Hematopoietic multipotent progenitor cell treated with erythropoietin and hydrocortisone succinate and interleukin-3 and kit ligand, for 6 days (in vitro differentiated cells): ENCODE measurements around the gene HLCS.

Source experiments
- DNase-seq: peaks from one replicate; pipeline ENCODE4 v3.0.0-alpha.2; 2015

The HLCS gene

GRCh38 chr21:36985751-36986594, 19.5 kb upstream of the HLCS start:
- no peak for DNase-seq

- DNase-seq: no peak
Measured at GRCh38 chr21:36981977-36982700, 15.7 kb upstream of the HLCS start.

- DNase-seq: no peak
Measured at GRCh38 chr21:36981049-36981391, 14.6 kb upstream of the HLCS start.

GRCh38 chr21:36980280-36981048, 14.0 kb upstream of the HLCS start:
- peak; percentile 30 for DNase-seq

- DNase-seq: peak; percentile 86
Measured at GRCh38 chr21:36976882-36977651, 10.6 kb upstream of the HLCS start.

- DNase-seq: no peak
Measured at GRCh38 chr21:36976228-36976861, 9.9 kb upstream of the HLCS start.

- no peak for DNase-seq
Measured at GRCh38 chr21:36974851-36975192, 8.4 kb upstream of the HLCS start.

- no peak for DNase-seq
Measured at GRCh38 chr21:36973986-36974850, 7.7 kb upstream of the HLCS start.

GRCh38 chr21:36968976-36969375, 2.5 kb upstream of the HLCS start:
- DNase-seq: no peak

GRCh38 chr21:36968414-36968813, 1.9 kb upstream of the HLCS start:
- DNase-seq: no peak

- DNase-seq: peak; percentile 42
Measured at GRCh38 chr21:36966821-36967768, 626 bp upstream of the HLCS start.

GRCh38 chr21:36965720-36966065, 776 bp downstream of the HLCS start:
- DNase-seq: no peak

- peak; percentile 56 for DNase-seq
Measured at GRCh38 chr21:36964827-36965719, 1.4 kb downstream of the HLCS start.

GRCh38 chr21:36964398-36964797, 2.1 kb downstream of the HLCS start:
- DNase-seq: no peak

GRCh38 chr21:36962098-36962780, 4.2 kb downstream of the HLCS start:
- DNase-seq: no peak

- DNase-seq: no peak
Measured at GRCh38 chr21:36960676-36961284, 5.7 kb downstream of the HLCS start.

- DNase-seq: no peak
Measured at GRCh38 chr21:36959020-36959835, 7.2 kb downstream of the HLCS start.
